ENCODE measurements around the gene SMIM33. TPM values are rescaled to one million over a fixed set of nuclear protein-coding genes. Genes with fewer than 3 reads are reported as not detected.

The SMIM33 gene
- total and polyA plus RNA-seq, 8 donors: not detected

DNA sequence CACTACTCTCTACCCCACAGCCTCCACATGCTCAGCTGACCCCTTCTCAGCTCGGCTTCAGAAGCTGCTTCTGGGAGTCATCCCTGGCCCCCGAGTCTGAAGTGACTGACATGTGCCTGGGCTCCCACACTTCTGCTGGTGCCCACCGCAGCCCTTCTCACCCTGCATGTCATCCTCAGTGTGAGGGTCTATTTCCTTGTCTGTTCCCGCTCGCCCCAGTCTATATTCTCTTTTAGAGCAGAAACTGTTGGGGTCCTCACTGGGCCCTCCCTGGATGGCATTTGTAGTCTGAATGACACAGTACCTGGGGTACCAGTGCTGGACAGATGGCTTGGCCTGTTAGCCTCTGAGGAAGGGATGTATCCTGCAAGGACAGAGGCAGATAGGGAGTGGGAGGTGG, 13.6 kb upstream of the SMIM33 start:
- TF ChIP-seq, protein P1, sequence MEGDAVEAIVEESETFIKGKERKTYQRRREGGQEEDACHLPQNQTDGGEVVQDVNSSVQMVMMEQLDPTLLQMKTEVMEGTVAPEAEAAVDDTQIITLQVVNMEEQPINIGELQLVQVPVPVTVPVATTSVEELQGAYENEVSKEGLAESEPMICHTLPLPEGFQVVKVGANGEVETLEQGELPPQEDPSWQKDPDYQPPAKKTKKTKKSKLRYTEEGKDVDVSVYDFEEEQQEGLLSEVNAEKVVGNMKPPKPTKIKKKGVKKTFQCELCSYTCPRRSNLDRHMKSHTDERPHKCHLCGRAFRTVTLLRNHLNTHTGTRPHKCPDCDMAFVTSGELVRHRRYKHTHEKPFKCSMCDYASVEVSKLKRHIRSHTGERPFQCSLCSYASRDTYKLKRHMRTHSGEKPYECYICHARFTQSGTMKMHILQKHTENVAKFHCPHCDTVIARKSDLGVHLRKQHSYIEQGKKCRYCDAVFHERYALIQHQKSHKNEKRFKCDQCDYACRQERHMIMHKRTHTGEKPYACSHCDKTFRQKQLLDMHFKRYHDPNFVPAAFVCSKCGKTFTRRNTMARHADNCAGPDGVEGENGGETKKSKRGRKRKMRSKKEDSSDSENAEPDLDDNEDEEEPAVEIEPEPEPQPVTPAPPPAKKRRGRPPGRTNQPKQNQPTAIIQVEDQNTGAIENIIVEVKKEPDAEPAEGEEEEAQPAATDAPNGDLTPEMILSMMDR (IDR thresholded peaks at IDR 0.05): no peak
- no peaks in the 10 kb centered on the region for H3K4me1 ChIP-seq
- H3K36me3 ChIP-seq: no peaks in the 10 kb centered on the region
- no peak overlapping the region for H3K4me3 ChIP-seq
- no peak overlapping the region for H3K27ac ChIP-seq
- intact Hi-C loops (cut with DNase I): no loop called here
- H3K27me3 ChIP-seq: no peaks in the 10 kb centered on the region
- FAIRE-seq: no peak
- no peak for DNase-seq
- no peak for ATAC-seq
- WGBS, 2 donors: 86 to 92% methylated on average over 5 of the region's 5 CpGs
- H3K9me3 ChIP-seq: no peaks in the 10 kb centered on the region

DNA sequence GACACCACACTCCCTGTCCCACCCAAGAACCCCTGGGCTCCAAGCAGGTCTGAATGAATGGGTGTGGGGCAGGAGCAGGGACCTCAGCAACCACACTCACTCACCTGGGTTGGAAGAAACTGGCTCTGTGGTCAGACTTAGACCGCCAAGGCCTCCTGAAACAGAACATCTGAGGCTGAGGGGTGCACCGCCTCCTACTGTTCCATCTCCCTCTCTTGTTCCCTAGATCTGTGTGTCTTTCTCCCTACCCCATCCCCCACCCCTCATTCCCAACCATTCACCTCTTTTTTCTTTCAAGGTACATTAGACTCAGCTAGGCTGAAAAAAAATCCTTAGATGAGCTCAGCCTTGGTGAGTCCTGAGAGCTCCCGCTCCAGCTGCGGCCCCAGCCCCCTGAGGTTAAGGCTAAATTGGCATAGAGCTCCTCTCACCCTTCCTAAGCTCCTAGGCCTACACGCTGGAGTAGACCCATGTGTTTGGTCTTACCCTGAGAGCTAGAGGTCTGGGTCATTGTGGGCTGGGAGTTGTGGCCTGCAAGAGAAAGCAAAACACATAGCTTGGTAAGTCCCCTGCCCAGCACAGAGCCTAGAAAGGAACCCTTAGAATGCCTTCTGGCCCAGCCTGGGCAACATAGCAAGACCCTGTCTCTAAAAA, 13.0 kb upstream of the SMIM33 start:
- no peaks in the 10 kb centered on the region for H3K27me3 ChIP-seq
- TF ChIP-seq, protein P1 (IDR thresholded peaks at IDR 0.05): no peak
- no peak overlapping the region for H3K4me3 ChIP-seq
- intact Hi-C loops (cut with DNase I): no loop called here
- WGBS, 2 donors: 90 to 94% methylated on average over 5 of the region's 5 CpGs
- no peaks in the 10 kb centered on the region for H3K4me1 ChIP-seq
- DNase-seq (no peak), FAIRE-seq (no peak), ATAC-seq (no peak)
- no peaks in the 10 kb centered on the region for H3K36me3 ChIP-seq
- H3K27ac ChIP-seq: no peak overlapping the region
- no peaks in the 10 kb centered on the region for H3K9me3 ChIP-seq

DNA sequence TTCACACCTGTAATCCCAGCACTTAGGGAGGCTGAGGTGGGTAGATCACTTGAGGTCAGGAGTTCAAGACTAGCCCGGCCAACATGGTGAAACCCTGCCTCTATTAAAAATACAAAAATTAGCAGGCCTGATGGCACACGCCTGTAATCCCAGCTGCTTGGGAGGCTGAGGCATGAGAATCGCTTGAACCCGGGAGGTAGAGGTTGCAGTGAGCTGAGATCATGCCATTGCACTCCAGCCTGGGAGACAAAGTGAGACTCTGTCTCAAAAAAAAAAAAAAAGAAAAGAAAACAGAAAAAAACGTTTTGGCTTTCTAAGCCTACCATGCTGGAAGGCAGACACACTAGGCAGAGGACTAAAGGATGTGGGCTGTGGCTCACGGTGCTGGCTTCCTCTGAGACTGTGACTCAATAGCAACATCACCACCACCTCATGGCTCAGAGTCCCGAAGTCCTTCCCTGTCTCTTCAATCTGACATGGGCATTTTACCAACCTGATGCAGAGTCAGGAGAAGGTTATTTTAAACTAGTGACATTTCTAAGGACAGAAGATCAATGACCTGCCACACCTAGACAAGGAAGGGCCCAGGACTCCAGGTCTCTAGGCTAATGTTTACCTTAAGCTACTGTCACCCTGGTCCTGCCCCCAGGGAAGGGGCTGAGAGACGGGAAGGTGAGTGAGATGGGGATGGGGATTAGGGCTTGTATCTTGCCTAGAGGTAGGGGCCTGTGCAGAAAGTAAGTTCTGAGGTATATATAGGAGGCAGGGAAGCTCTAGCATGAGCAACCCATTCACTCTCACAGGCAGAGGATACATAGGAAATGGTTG, 12.0 kb upstream of the SMIM33 start:
- TF ChIP-seq, protein P1 (IDR thresholded peaks at IDR 0.05): no peak
- Histone ChIP-seq H3K27me3 (no peaks in the 10 kb centered on the region), H3K4me1 (no peaks in the 10 kb centered on the region), H3K4me3 (no peak overlapping the region), H3K27ac (peak overlapping the region in 2 of 4 donors; percentile 28 to 55), H3K9me3 (no peaks in the 10 kb centered on the region), H3K36me3 (no peaks in the 10 kb centered on the region)
- DNase-seq (no peak), ATAC-seq (peak in 3 of 4 donors; percentile 47 to 78 (median 72)), FAIRE-seq (no peak)
- 69 to 70% methylated on average over 8 of the region's 8 CpGs for WGBS, 2 donors
- intact Hi-C loops (cut with DNase I): no loop called here

DNA sequence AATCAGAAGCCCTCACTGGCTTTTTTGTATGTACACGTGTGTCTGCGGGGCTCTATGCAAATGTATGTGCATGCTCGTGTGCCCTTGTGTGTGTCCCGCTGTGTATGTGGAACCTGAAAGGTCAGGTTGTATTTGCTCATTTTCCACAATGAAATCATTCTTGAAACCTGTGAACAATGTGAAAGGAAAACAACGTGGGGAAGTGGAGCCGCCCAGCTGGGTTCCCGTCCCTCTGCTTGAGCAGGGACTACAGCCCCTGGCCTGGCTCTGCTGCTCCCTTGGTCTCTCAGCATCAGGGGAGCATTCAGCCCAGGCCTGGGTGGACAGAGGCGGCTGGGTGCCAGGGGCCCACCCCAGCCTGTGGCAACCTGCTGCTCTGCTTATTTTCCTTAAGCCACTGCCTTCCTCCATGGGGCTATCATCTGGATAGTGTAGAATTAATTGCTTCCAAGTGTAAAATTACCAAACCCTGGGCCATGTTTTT, 11.3 kb upstream of the SMIM33 start:
- TF ChIP-seq, protein P1 (IDR thresholded peaks at IDR 0.05): no peak
- no peak for FAIRE-seq
- Histone ChIP-seq H3K36me3 (no peaks in the 10 kb centered on the region), H3K4me3 (no peak overlapping the region), H3K4me1 (no peaks in the 10 kb centered on the region), H3K9me3 (no peaks in the 10 kb centered on the region), H3K27me3 (no peaks in the 10 kb centered on the region), H3K27ac (peak overlapping the region in 2 of 4 donors; percentile 28 to 55)
- WGBS, 2 donors: 66 to 68% methylated on average over 8 of the region's 8 CpGs
- ATAC-seq: peak in 3 of 4 donors; percentile 33 to 62 (median 45)
- intact Hi-C loops (cut with DNase I): no loop called here
- DNase-seq: no peak
